C1 segment of cervical spinal cord (tissue), 14 donors: ENCODE data around the gene SPRED3.
A peak's percentile ranks its signal among the peaks of the same experiment; 100 is the strongest.

ENCODE experiments used
- DNase-seq, 14 donors: peaks; one replicate each; lab custom pipeline; 2025; lab: John Stamatoyannopoulos, UW

The SPRED3 gene

DNA sequence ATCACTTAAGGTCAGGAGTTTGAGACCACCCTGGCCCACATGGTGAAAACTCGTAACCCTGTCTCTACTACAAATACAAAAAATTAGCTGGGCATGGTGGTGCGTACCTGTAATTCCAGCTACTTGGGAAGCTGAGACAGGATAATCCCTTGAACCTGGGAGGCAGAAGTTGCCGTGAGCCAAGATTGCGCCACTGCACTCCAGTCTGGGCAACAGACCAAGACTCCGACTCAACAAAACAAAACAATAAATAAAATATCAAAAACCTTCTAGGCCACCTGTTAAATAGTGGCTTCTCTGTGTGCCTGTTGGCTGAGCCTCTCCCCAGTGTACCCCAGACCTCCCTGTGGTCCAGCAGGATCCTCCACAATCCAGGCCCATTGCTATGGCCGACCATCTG, 17.4 kb upstream of the SPRED3 start:
- peak in 1 of 14 donors; percentile 10 for DNase-seq

DNA sequence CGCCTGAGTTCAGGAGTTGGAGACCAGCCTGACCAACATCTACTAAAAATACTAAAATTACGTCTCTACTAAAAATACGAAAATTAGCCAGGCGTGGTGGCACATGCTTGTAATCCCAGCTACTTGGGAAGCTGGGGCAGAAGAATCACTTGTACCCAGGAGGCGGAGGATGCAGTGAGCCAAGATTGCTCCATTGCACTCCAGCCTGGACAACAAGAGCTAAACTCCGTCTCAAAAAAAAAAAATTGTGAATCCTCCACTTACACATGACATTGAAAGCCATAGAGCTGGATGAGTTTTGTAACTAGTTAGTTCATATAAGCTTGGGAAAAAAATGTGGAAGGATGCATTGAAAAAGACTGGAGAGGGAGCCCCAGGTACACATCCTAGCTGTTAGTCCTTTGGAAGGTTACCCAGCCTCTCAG, 14.6 kb upstream of the SPRED3 start:
- DNase-seq: no peak

DNA sequence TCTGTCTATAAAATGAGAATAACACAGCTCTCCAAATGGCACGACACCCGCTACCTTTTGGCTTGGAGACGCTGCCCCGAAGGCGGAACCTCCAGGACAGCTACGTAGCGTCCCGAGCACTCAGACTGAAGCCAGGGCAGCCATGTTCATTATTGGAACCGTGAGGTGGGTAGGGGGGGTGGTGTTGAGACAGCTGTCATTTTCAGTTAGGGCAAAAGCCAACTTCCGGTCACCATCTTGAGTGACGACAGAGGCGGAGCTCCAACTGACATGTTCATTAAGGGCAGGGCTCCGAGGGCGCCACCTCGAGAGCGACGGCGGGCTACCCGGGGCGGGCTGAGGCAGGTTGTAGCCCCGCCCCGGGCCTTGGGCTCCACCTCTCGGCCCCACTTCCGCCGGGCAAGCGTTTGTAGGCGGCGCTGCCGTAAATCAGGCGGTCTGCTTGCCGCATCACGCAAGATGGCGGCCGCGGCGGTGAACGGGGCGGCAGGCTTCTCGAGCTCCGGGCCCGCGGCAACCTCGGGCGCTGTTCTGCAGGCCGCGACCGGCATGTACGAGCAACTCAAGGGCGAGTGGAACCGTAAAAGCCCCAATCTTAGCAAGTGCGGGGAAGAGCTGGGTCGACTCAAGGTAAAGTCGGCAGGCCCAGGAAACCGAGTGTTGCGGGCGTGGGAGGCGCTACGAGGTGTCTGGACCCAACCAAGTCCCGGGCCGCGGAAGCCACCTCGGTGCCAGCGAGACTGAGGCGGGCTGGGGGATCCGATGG, 14.0 kb upstream of the SPRED3 start, which contains the start of gene PSMD8:
Gene PSMD8 (plus strand): TSS at position 240 of the 766 bp plus-strand sequence. CDS start 31 bp downstream, at position 271.
- DNase-seq: peak; percentile 84 to 100 (median 98)

DNA sequence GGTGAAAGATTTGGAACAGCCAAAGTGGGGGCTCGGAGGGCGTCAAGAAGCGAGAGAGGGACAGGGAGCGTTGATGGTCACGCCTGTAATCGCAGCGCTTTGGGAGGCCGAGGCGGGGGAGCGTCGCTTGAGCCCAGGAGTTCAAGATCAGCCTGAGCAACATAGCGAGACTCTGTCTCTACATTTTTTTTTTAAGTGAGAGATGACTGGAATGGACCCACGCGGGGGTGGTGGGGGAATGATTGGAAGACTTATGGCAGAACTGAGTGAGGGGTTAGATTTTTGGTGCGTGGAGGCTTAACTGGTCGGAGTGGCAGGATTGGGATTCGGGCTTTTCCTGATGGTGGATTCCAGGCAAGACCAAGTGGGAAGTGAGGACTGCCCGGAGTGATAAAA, 13.4 kb upstream of the SPRED3 start:
- no peak for DNase-seq

DNA sequence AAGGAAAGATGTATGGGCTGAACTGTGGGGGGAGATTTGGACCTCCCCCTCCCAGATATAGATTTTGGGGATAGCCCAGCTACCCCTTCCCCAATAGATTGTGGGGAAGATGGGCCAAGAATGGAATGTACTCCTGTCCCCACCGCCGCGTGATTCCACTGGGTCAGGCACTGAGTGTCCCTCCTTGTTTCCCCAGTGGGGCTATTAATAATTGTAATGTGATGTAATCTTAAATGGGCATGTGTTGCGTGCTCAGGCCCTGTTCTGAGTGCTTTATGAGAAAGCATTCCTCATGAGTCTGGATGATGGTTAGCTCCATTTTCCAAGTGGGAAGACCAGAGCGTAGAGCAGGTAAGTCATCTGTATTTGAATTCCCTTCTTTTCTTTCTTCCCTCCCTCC, 12.7 kb upstream of the SPRED3 start:
- DNase-seq: no peak

DNA sequence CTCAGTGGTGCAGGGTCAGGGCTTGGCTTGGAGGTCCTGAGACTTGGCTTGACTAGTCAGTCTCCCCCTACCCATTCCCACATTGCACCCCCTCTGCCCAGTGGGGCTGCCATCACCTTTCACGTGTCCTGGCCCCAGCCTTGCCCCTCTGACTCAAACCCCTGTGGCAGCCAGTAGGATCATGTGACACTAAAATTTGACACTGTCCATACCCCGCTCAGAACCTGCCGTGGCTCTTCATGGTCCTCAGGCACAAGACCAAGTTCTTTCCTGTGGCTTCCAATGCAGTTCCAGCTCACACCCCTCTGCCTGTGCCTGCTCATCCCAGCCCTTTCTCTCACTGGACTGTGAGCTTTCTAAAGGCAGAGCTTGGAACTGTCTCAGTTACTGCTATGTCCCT, 11.9 kb upstream of the SPRED3 start:
- DNase-seq: no peak

DNA sequence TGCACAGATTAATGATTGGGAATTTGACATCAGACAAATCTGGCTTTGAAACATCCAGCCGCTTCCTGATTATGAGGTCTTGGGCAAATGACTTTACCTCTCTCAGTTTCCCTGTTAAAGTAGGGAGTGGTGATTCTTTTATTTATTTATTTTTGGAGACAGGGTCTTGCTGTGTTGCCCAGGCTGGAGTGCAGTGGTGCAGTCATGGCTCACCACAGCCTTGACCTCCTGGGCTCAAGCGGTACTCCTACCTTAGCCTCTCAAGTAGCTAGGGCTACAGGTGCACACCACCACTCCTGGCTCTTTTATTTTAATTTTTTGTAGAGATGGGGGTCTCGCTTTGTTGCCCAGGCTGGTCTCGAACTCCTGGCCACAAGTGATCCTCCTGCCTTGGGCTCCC, 11.4 kb upstream of the SPRED3 start:
- DNase-seq: no peak

DNA sequence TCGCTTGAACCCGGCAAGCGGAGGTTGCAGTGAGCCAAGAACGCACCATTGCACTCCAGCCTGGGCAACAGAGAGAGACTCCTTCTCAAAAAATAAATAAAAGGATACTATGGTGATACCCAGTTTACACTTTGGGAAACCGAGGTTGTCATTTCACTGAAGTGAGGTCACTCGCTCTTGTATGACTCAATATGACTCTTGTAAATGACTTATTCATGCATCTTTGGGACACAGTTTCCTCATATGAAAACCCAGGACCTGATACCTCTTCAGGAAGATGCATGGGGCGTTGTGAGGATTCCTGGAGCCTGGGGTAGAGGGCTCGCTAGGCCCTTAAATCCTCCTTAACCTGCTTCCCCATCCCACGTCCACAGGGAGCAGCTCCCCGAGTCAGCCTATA, 9.6 kb upstream of the SPRED3 start:
- DNase-seq: no peak

DNA sequence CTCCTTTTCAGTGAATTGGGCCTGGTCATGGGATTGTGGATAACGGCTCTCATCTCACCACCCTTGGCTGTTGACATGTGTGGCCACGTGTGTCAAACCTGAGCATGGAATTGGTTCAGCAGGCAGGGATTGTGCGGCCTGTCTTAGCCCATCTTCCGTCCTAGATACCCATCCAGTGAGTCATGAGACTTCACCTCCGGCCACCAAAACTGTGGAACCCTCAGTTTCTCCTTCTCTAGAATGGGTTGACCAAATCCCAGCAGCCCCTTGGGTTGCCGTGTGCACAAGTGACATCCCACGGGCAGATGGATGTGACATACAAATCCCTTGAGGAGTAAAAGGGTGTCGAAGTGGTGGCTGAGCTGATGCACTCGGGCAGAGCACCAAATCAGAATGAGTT, 7.4 kb upstream of the SPRED3 start:
- DNase-seq: no peak

DNA sequence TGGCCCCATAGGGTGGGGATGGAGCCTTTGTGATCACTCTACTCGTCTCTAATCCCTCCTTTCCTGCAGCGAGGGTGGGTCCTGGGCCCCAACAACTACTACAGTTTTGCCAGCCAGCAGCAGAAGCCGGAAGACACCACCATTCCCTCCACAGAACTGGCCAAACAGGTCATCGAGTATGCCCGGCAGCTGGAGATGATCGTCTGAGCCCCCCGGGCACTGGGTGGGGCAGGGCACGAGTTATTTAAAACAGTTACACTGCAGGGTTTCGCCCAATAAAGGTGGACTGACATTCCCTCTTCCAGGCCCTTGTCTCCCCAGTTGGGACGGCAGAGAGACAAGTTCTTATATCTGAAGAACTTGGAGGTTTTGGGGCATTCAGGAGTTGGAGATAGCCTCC, 5.3 kb upstream of the SPRED3 start:
- no peak for DNase-seq

DNA sequence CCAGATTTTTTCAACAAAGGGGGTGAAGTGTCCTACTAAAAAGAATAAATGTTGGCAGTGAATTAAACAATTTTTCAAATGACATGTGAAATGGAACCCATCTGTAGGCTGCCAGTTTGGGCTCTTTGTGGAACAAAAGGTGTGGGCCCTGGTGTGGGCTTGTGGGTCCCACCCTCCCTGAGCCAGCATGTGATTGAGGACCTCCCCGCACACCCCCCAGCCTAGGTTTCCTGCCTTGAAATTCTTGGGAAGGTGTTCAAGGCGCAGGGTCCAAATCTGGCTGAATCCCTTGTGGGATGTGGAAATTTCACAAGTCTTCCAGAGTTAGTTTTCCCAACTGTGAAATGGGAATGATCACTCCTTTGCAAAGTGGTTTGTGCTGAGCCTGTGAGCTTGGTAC, 4.8 kb upstream of the SPRED3 start:
- DNase-seq: no peak

DNA sequence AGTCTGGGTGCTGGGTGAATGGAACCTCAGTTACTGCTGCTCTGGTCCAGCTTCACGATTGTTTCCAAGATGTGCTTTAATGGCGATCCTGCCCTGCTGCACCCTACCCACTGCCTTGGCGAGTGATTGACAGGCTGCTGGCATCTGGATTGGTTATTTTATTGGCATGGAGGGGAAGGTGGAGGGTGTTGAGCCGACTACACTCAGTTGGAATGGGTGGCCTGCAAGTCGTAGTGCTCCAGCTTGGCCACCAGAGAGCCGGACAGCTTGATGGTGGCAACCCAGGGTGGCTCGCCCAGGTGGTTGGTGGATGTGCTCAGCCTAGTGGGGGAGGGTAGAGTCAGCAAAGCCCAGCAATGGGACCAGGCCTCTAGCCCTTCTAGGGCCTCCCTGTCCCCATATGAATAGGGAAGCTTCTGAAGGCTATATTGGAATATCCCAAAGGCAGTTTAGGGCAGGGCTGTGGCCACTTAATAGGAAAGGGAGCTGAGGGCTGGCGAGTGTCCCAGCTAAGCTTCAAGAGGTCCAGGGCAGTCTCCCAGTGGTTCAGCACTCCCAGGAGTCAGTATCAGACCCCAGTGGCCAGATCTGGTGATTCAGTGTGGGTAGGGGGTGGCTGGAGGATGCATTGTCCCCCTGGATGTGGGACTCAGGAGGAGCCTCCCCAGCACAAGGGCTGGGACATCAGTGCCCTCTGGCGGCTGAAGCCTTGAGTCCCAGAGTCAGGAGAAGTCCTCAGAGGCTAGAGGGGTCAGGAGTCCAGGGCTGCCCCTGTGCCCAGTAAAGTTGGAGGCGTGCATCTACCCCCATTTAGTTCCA, 4.1 kb upstream of the SPRED3 start:
- DNase-seq: no peak

DNA sequence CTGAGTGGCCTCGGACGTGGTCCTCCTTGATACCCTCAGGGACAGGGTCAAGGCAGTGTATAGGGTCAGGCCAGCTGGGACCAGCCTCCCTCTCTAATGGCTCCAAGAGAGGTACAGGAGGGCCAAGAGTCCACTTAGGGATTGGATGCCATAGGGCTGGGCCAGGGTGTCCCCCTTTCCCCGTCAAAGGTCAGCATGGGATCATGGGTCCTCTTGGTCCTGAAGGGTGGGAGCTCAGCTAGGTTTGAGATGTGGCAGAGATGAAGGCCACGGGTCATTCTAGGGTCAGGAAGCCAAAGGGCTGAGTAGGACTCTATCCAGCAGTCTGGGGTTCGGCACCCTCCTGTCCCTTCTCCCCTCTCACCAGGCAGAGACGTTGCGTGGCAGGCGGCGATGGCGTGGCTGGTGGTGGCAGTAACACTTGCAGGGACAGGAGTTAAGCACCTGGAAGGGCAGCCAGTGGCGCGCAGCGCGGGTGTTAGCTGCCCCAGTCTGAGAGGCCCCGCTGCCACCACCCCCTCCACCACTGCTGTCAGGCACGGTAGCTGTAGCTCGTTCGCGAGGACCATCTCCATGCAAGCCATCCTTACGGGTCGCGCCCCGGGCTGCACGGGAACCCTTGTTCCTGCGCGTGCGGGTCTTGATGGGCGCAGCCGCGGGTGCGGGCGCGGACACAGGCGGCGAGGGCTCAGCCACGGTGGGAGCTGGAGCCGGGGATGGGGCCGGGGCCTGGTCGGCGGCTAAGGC, 3.3 kb upstream of the SPRED3 start:
- no peak for DNase-seq

DNA sequence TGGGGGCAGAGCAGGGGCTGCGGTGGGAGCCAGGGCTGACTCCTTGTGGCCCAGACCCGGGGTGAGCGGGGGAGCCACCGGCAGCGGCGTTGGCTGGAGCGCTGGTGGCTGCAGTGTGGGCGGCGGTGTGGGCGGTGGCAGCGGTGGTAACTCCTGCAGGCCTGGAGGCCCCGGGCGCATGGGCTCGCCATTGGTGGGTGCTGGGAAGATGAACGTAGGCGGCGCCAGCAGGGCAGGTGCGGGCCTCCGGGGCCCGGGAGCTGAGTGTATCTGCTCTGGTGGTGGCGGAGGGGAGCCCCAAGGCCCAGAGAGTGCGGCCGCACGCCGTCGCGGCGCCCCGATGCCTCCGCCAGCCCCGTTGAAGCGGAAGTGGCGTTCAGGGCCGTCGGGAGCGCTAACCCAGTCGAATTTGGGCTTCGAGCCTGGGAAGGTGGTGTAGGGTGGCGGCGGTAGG, 2.7 kb upstream of the SPRED3 start:
- DNase-seq: no peak

DNA sequence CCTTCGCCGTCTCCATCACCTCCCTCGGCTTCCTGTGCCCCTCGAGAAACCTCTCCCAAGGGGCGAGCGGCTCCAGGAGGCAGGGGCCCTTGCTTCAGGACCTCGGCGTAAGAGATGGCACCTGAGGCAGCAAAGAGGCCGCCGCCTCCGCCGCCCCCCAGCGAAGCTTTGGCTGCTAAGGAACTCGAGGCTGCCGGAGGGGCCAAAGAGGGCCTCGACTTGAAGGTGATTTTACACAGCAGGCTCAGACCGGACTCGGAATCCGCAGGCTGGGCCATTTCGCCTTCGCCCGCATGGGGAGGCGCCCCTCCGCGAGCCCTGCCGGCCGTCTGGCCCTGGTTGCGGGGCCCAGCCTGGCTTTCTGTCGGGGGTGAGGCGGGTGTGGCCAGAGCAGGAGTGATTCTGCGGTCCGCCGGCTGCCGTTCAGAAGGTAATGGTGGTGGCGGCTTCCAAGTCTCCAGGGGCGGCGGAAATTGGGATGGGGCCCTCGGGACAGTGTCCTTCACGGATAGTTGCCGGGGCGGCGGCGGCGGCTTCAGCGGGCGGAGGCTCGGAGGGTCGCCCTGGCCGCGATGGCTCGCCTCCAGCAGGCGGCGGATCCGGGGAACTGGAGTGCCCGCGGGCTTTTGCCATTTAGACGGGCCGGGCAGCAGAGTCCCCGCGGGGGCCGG, 2.1 kb upstream of the SPRED3 start:
- DNase-seq: no peak

DNA sequence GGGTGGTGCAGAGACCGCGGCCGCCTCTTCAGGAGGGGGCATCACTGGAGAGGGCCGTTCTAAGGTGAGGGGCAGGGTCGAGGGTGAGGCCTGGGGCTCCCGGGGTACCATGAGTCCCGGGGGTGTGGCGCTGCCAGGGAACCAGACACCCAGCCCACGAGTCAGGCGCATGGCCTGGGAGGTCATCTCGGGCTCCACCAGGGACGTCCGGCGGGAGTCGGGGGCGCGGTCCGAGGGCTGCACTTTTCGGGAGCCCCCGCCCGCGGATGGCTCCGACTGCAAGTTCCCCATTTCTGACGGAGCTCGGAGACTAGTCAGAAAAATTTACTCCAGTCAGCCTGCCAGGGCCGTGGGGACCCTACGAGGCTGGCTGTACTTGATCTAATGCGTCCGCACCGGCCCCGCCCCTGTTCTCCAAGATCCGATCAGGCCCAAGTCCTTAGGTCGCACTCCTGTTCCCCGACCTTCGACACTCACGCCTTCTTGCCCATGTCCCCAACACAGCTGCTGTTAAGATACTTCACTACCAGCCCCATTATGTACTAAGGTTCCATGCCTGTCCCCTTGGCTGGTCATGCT, 1.4 kb upstream of the SPRED3 start:
- no peak for DNase-seq

DNA sequence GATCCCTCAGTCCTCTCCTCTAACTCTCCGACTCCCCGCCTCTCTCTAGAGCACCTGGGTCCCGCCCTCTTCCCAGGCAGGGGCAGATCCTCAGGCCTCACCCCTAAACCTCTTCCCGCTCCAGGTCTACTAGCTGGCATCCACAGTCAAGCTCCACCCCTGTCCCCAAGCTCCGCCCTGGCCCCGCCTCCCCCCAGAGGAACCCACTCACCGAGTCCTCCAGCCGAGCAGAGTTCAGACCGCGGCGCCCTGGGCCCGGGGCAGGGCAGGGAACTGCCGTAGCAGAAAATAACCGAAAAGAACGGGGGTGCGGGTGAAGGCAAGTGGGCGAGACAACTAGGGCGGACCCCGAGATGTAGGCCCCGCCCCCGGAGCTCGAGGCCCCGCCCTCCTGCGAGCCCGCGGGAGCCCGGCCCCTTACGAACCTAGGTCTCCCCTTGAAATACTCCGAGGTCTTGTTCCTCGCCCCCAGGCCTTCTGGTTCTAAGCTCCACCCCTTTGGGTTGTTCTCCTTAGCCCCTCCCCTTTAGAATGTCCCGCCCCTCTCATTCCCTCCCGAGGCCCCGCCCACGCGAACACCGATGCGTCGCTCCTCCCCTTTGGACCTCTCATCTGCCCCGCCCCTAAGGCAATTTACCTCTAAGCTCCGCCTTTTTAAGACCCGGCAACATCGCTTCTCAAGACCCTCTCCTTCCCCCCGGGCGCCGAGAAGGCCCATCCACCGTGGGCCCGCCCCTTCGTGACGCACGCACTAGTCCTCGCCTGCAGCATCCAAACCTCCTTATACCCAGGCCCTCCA, 748 bp upstream of the SPRED3 start, which contains the start of gene GGN:
Gene GGN (minus strand): TSS at position 485 of the 799 bp plus-strand sequence. CDS start 773 bp downstream, outside the sequence.
- peak in 12 of 14 donors; percentile 24 to 79 (median 55) for DNase-seq

DNA sequence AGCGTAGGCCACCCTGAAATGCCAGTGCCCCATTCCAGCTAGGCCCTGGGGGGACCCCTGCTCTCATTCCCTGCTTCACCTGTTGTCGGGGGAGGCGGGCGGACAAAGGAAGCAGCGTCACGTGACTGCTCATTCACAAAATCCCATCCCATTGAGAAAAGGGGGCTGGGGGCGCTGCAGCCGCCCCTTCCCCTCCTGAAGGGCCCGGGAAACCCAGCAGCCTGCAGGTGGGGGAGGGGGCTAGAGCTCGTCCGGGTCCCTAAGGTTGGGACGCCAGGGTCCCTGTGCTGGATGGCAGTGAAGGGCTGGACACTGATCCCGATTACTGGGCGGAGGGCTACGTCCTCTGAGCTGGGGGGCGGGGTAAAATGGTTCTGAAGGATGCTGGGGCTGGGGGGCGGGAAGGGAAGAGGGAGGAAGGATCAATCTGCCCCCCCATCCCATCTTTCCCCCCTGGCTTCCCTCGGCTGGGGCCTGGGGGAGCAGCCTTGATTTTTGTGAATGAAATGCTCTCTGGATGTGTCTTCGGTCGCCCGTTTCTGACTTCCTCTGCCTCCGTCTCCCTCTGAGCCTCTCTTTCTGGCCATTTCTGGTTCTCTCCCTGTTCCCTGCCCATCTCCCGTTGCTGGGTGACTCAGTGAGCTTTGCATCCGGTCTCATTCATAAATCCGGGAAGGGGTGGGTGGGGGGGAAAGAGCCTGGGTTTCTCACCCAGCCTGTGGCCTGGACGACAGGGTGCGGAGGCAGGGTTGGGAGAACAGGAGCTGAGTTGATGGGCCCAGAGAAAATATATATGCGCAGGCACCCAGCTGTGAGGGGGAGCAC, 816 bp downstream of the SPRED3 start:
- DNase-seq: peak in 4 of 14 donors; percentile 18 to 70 (median 46)
